Measurements from ENCODE around the gene GABRB1. TPM values are rescaled to one million over a fixed set of nuclear protein-coding genes. Genes with fewer than 3 reads are reported as not detected.

GABRB1 gene
- total and polyA plus RNA-seq, 2 experiments from 2014 or later: 0.26 to 0.97 TPM

DNA sequence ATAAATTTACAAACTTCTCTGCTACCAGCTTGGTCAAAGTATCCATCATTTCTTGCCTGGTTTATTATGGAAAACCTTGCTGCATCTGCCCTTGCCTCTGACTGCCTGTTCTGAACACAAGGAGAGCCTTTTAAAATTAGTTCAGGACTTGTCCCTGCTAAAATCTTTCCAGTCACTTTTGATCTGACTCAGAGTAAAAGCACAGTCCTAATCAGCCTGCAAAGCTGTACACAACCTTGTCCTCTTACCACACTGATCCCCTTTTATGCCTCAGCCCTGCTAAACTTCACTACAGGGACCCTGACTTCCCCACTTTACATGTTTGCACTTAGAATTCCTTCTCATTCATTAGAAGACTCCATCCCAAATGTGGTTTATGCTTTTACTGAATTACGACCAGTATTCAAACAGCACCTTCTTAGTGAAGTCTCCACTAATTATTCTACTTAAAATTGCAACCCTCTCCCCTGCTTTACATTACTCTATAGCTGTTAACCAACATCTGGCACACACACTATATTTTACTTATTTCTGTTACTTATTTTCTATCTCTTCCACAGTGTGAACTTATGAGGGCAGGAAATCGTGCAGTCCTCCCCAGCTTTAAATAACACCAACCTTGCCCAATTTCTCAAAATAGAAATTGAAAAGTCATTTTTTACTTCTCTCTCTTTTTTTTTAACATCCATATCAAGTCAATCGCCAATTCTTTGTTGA, 44.3 kb upstream of the GABRB1 start (continued):
- TF ChIP-seq CTCF (conservative IDR thresholded peaks at IDR 0.05; ENCODE audit: low read depth in 2 of 2) (no peak), CREB1 (CRISPR knock-in tag; IDR thresholded peaks at IDR 0.05; ENCODE audit: low read depth) (no peak), ZNF114 (CRISPR knock-in tag; IDR thresholded peaks at IDR 0.05) (no peak), NANOG (IDR thresholded peaks at IDR 0.05; ENCODE audit: borderline replicate concordance) (no peak), STAT1 (IDR thresholded peaks at IDR 0.05; ENCODE audit: unreplicated experiment) (no peak), JUNB (IDR thresholded peaks at IDR 0.05; ENCODE audit: unreplicated experiment) (no peak), EZH2 (IDR thresholded peaks at IDR 0.05; ENCODE audit: low read depth, unreplicated experiment) (no peak), EZH2phosphoT487 (IDR thresholded peaks at IDR 0.05; ENCODE audit: unreplicated experiment) (no peak), POLR2AphosphoS5 (IDR thresholded peaks at IDR 0.05; ENCODE audit: low read depth) (no peak)
- TF ChIP-seq, protein P1, sequence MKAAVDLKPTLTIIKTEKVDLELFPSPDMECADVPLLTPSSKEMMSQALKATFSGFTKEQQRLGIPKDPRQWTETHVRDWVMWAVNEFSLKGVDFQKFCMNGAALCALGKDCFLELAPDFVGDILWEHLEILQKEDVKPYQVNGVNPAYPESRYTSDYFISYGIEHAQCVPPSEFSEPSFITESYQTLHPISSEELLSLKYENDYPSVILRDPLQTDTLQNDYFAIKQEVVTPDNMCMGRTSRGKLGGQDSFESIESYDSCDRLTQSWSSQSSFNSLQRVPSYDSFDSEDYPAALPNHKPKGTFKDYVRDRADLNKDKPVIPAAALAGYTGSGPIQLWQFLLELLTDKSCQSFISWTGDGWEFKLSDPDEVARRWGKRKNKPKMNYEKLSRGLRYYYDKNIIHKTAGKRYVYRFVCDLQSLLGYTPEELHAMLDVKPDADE (IDR thresholded peaks at IDR 0.05): no peak
- TF ChIP-seq, protein P2, sequence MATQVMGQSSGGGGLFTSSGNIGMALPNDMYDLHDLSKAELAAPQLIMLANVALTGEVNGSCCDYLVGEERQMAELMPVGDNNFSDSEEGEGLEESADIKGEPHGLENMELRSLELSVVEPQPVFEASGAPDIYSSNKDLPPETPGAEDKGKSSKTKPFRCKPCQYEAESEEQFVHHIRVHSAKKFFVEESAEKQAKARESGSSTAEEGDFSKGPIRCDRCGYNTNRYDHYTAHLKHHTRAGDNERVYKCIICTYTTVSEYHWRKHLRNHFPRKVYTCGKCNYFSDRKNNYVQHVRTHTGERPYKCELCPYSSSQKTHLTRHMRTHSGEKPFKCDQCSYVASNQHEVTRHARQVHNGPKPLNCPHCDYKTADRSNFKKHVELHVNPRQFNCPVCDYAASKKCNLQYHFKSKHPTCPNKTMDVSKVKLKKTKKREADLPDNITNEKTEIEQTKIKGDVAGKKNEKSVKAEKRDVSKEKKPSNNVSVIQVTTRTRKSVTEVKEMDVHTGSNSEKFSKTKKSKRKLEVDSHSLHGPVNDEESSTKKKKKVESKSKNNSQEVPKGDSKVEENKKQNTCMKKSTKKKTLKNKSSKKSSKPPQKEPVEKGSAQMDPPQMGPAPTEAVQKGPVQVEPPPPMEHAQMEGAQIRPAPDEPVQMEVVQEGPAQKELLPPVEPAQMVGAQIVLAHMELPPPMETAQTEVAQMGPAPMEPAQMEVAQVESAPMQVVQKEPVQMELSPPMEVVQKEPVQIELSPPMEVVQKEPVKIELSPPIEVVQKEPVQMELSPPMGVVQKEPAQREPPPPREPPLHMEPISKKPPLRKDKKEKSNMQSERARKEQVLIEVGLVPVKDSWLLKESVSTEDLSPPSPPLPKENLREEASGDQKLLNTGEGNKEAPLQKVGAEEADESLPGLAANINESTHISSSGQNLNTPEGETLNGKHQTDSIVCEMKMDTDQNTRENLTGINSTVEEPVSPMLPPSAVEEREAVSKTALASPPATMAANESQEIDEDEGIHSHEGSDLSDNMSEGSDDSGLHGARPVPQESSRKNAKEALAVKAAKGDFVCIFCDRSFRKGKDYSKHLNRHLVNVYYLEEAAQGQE (IDR thresholded peaks at IDR 0.05; ENCODE audit: unreplicated experiment): no peak

DNA sequence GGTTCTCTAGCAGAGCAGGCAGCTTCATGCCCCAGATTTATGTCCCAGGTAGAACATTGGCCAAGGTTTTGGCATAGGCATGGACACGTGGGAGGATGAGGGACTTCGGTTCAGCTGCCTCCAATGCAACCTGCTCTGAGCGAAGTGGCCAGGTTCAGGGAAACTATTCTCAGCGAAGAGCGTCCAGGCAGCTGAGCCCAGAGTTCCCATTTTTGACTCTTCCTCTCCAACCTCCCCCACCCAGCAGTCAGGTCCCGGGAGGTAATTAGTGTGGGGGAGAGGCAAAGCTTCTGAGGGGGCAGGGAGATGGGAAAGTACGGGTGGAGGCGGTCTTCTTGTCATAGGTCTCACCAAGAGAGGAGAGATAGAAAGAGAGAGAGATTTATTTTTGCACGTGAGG, 39.0 kb upstream of the GABRB1 start:
- peaks cover 66% of the 10 kb centered on the region for H3K27me3 ChIP-seq (ENCODE audit: insufficient read depth)
- H3K4me3 ChIP-seq: peak overlapping the region; percentile 95
- no peak overlapping the region for H3K27ac Mint-ChIP-seq
- TF ChIP-seq, protein P3, sequence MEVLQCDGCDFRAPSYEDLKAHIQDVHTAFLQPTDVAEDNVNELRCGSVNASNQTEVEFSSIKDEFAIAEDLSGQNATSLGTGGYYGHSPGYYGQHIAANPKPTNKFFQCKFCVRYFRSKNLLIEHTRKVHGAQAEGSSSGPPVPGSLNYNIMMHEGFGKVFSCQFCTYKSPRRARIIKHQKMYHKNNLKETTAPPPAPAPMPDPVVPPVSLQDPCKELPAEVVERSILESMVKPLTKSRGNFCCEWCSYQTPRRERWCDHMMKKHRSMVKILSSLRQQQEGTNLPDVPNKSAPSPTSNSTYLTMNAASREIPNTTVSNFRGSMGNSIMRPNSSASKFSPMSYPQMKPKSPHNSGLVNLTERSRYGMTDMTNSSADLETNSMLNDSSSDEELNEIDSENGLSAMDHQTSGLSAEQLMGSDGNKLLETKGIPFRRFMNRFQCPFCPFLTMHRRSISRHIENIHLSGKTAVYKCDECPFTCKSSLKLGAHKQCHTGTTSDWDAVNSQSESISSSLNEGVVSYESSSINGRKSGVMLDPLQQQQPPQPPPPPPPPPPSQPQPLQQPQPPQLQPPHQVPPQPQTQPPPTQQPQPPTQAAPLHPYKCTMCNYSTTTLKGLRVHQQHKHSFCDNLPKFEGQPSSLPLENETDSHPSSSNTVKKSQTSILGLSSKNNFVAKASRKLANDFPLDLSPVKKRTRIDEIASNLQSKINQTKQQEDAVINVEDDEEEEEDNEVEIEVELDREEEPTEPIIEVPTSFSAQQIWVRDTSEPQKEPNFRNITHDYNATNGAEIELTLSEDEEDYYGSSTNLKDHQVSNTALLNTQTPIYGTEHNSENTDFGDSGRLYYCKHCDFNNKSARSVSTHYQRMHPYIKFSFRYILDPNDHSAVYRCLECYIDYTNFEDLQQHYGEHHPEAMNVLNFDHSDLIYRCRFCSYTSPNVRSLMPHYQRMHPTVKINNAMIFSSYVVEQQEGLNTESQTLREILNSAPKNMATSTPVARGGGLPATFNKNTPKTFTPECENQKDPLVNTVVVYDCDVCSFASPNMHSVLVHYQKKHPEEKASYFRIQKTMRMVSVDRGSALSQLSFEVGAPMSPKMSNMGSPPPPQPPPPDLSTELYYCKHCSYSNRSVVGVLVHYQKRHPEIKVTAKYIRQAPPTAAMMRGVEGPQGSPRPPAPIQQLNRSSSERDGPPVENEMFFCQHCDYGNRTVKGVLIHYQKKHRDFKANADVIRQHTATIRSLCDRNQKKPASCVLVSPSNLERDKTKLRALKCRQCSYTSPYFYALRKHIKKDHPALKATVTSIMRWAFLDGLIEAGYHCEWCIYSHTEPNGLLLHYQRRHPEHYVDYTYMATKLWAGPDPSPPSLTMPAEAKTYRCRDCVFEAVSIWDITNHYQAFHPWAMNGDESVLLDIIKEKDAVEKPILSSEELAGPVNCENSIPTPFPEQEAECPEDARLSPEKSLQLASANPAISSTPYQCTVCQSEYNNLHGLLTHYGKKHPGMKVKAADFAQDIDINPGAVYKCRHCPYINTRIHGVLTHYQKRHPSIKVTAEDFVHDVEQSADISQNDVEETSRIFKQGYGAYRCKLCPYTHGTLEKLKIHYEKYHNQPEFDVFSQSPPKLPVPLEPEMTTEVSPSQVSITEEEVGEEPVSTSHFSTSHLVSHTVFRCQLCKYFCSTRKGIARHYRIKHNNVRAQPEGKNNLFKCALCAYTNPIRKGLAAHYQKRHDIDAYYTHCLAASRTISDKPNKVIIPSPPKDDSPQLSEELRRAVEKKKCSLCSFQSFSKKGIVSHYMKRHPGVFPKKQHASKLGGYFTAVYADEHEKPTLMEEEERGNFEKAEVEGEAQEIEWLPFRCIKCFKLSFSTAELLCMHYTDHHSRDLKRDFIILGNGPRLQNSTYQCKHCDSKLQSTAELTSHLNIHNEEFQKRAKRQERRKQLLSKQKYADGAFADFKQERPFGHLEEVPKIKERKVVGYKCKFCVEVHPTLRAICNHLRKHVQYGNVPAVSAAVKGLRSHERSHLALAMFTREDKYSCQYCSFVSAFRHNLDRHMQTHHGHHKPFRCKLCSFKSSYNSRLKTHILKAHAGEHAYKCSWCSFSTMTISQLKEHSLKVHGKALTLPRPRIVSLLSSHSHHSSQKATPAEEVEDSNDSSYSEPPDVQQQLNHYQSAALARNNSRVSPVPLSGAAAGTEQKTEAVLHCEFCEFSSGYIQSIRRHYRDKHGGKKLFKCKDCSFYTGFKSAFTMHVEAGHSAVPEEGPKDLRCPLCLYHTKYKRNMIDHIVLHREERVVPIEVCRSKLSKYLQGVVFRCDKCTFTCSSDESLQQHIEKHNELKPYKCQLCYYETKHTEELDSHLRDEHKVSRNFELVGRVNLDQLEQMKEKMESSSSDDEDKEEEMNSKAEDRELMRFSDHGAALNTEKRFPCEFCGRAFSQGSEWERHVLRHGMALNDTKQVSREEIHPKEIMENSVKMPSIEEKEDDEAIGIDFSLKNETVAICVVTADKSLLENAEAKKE (CRISPR knock-in tag; IDR thresholded peaks at IDR 0.05): no peak

More for the DNA sequence above, 39.0 kb upstream of the GABRB1 start:
- DNase-seq (ENCODE audit: low spot score) (peak; percentile 16), ATAC-seq (no peak)
- Histone ChIP-seq H3K36me3 (ENCODE audit: insufficient read depth) (no peaks in the 10 kb centered on the region), H3K9me2 (ENCODE audit: insufficient read depth) (no peaks in the 10 kb centered on the region), H3K4me2 (peak overlapping the region; percentile 94), H3F3A (replicated peaks; ENCODE audit: low read depth) (no peaks in the 10 kb centered on the region), H3K4me1 (ENCODE audit: insufficient read depth) (peaks cover 7% of the 10 kb centered on the region), H2AFZ (peak overlapping the region; percentile 100; the same call in 1 of the 2 replicates), H3K27ac (ENCODE audit: low read depth) (no peak overlapping the region), H4K20me1 (replicated peaks; ENCODE audit: insufficient read depth) (no peaks in the 10 kb centered on the region), H3K79me2 (replicated peaks; ENCODE audit: insufficient read depth) (no peaks in the 10 kb centered on the region)
- peaks cover 14% of the 10 kb centered on the region for H3K4me1 Mint-ChIP-seq
- no peaks in the 10 kb centered on the region; the same call in 2 of the 3 replicates for H3K36me3 Mint-ChIP-seq (ENCODE audit: low read depth)
- H3K4me3 Mint-ChIP-seq: peak overlapping the region; percentile 87
- H3K9me3 Mint-ChIP-seq: no peaks in the 10 kb centered on the region
- peaks cover 45% of the 10 kb centered on the region for H3K27me3 Mint-ChIP-seq (ENCODE audit: insufficient read depth, low read depth, poor library complexity)

Measured in GM23338 (cell line).